Measurements from ENCODE around the gene CARD8.

The CARD8 gene

GRCh38 chr19:48255376-48256303 is at the start of gene CARD8:
TSS of gene CARD8 (minus strand) at chr19:48255912. CDS start at chr19:48241020, 14,892 bp downstream.
- peak; percentile 93 to 95 for DNase-seq (ENCODE audit: low read depth in 2 of 2)
- TF ChIP-seq CTCF (IDR thresholded peaks at IDR 0.05; ENCODE audit: low read depth, low read length): peak; percentile 17
- H3K4me3 ChIP-seq (replicated peaks in 1 of 2; ENCODE audit: low read depth in 2 of 2, low read length in 2 of 2): peak within 1 kb of the TSS; percentile 52 to 77

- DNase-seq (ENCODE audit: low read depth in 2 of 2): no peak
- H3K4me3 ChIP-seq (replicated peaks in 1 of 2; ENCODE audit: low read depth in 2 of 2, low read length in 2 of 2): no peak overlapping the region
- no peak for TF ChIP-seq CTCF (IDR thresholded peaks at IDR 0.05; ENCODE audit: low read depth, low read length)
These were observed 48.2 kb upstream of the CARD8 start for GRCh38 chr19:48303866-48304265.

- H3K4me3 ChIP-seq (replicated peaks in 1 of 2; ENCODE audit: low read depth in 2 of 2, low read length in 2 of 2): no peak overlapping the region
- no peak for TF ChIP-seq CTCF (IDR thresholded peaks at IDR 0.05; ENCODE audit: low read depth, low read length)
- DNase-seq (ENCODE audit: low read depth in 2 of 2): no peak
These were observed 47.7 kb upstream of the CARD8 start for GRCh38 chr19:48303367-48303766.

- H3K4me3 ChIP-seq (replicated peaks in 1 of 2; ENCODE audit: low read depth in 2 of 2, low read length in 2 of 2): no peak overlapping the region
- no peak for DNase-seq (ENCODE audit: low read depth in 2 of 2)
- no peak for TF ChIP-seq CTCF (IDR thresholded peaks at IDR 0.05; ENCODE audit: low read depth, low read length)
These were observed 46.9 kb upstream of the CARD8 start for GRCh38 chr19:48302600-48302959.

GRCh38 chr19:48301886-48302599 is 46.3 kb upstream of the CARD8 start:
- no peak overlapping the region for H3K4me3 ChIP-seq (replicated peaks in 1 of 2; ENCODE audit: low read depth in 2 of 2, low read length in 2 of 2)
- TF ChIP-seq CTCF (IDR thresholded peaks at IDR 0.05; ENCODE audit: low read depth, low read length): no peak
- no peak for DNase-seq (ENCODE audit: low read depth in 2 of 2)

- DNase-seq (ENCODE audit: low read depth in 2 of 2): no peak
- no peak overlapping the region for H3K4me3 ChIP-seq (replicated peaks in 1 of 2; ENCODE audit: low read depth in 2 of 2, low read length in 2 of 2)
- no peak for TF ChIP-seq CTCF (IDR thresholded peaks at IDR 0.05; ENCODE audit: low read depth, low read length)
These were observed 42.3 kb upstream of the CARD8 start for GRCh38 chr19:48297975-48298374.
